T1000 (cell line): ENCODE data around the gene IRF5.
"Not testable (repeated sequence)": the region's sequence is repeated elsewhere in the genome, so short reads cannot be mapped to it uniquely, and the experiment has no call there.

ENCODE experiments used
- DNase-seq: peaks from one replicate; lab custom pipeline; 2025; ENCODE audit warnings: mixed read lengths; lab: John Stamatoyannopoulos, UW

IRF5 gene

DNA sequence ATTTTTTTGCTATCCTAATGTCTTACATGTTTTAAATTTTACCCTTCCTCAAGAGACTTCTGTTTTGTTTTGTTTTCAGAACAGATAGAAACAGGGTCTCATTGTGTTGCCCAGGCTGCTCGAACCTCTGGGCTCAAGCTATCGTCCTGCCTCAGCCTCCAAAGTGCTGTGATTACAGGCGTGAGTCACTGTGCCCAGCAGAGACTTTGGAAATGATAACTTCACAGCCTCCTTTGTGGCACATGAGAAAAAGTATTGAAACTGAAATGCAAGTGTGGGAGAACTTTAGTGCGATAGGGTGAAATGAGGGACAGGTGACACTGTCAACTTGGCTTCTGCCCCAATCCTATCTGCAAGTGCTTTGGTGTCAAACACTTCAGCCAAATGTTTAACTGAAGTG is 21.6 kb downstream of the IRF5 start:
- no peak for DNase-seq

DNA sequence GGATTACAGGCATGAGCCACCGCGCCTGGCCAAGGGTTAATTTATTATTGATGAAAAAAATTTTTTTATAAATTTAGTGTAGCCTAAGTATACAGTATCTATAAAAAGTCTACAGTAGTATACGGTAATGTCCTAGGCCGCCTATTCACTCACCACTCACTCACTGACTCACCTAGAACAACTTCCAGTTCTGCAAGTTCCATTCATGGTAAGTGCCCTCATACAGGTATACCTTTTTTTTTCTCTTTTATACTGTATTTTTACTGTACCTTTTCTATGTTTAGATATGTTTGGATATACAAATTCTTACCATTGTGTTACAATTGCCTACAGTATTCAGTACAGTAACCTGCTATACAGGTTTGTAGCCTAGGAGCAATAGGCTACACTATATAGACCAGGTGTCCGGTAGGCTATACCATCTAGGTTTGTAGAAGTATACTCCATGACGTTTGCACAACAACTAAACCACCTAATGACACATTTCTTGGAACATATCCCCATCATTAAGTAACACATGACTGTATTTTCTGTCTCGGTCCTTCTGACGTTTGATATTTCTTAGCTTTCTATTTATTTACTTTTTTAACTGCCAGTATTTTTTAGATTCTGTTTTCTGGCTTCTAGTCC is 23.4 kb downstream of the IRF5 start:
- no peak for DNase-seq

- DNase-seq, result no peak
These were observed 25.2 kb downstream of the IRF5 start for GRCh38 chr7:128962899-128963298.

DNA sequence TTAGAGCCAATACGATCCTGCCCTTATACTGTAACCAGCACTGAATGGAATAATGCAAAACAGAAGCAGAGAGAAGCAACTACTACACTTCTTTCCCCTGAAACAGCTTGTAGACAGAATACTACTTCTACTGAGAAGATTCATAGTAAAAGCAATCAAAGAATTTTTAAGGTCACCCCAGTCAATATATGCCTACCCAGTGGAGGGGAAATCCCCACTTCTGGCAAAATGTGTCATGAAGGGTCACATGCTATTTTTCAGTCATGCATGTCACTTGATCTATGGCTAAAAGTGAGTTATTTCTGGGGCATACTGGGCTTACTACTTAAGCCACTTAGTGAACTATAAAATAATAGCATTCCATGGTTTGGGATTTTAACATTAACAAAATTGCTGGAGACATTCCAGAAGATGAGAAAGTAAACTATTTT is 25.6 kb downstream of the IRF5 start:
- DNase-seq, result no peak

GRCh38 chr7:128968624-128969023 is 30.9 kb downstream of the IRF5 start:
- no peak for DNase-seq

DNA sequence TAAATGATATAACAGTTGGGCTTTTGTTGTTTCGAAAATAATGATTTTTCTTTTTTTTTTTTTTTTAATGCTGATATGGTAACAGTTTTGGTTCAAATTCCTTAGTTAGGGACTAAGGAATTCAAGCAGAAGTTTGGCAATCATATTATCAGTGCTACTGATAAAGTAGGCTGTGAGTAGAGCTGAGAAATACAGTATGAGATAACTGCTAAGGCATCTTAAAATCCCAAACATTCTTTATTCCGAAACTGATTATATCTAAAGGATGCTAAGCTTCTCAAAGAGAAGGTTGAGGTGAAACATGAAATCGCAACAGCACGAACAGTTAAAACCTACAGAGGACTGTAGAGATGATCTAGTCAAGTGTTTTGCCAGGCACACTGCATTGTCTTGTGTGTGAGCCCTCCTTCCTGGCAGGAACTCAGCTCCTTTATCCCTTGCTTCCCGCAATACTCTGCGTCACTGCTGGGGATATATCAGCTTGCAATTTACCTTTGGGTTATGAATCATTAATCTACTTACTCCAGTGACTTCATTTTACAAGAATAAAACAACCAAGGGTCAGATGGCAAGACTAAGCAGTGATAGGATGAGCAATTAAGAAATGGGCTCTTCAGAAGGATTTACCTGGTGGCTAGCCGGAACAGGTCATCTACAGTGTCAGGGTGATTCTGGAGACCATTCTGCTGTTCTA is 36.7 kb downstream of the IRF5 start:
- DNase-seq, result no peak

- DNase-seq, result no peak
These were observed 44.4 kb downstream of the IRF5 start for GRCh38 chr7:128982105-128982504.

DNA sequence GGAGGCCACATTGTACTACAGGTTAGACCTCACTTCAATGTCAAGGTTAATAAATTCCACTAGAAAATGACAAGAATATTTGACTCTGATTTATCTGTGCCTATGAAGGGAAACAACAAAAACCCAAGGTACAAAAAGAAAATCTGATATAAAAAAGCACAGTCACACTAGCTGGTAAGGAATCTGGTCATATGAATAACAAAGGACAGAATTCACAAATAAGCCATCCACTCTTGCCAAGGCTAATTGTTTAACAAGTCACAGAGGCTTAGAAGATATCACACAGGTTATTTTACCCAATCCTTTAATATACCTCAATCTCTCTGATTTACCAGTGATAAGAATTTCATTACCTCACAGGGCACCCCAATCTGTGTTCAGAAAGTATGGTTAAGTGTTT is 47.9 kb downstream of the IRF5 start:
- DNase-seq, result no peak

- no peak for DNase-seq
These were observed 48.9 kb downstream of the IRF5 start for GRCh38 chr7:128986609-128987008.

GRCh38 chr7:128988372-128988771 is 50.6 kb downstream of the IRF5 start:
- DNase-seq, result no peak

DNA sequence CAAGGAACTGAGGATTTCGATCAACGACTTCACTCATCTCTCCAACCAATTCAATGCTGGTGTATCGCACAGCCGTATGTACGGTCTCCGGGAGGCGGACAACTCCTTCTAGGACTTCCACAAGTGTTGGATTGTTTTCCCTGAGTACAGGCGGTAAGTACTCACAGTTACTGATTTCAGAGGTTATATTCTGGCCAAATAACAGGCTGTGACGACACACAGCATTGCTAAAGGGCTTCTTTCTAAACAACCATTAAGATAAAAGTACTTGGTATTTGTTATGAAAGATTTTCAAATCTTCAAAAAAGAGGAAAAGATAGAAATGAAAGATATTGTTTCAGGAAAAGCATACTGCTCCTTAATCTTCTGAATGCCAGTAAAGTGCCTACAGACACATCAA is 52.2 kb downstream of the IRF5 start:
- DNase-seq, result no peak

DNA sequence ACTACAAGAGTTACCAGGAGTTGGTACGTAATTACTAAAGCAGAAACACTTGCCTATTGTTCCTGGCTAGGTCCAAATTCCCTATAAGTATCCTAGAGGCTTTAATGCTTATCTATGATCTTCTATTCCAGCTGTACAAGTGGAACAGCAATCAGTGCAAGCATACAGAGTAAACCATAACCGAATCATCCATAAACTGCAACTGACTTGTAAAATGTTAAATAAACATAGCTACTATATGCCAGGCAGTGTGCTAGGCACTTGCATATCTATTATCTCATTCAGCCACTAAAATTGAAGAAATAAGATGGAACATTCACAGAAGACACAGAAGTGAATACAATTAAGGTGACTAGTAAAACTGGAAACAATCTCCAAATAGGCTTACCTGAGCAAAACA is 55.7 kb downstream of the IRF5 start:
- DNase-seq, result no peak

DNA sequence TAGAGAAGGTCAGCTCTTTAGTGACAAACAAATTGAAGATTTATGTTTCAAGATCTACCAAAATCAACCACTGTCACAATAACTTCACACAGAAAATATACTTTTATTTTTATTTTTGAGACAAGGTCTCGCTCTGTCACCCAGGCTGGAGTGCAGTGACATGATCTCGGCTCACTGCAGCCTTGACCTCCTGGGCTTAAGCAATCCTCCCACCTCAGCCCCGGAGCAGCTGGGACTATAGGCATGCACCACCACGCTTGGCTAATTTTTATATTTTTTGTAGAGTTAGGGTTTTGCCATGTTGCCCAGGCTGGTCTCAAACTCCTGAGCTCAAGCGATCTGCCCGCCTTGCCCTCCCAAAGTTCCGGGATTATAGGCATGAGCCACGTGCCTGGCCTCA is 56.8 kb downstream of the IRF5 start:
- not testable (repeated sequence) for DNase-seq

- DNase-seq, result no peak
These were observed 59.5 kb downstream of the IRF5 start for GRCh38 chr7:128997181-128997580.
